Stomach (tissue), 4 donors: ENCODE data around the gene DUT.

ENCODE experiments used
- POLR2A ChIP-seq, 4 donors: fragments of 450-650 bp; IDR thresholded peaks; one replicate each; pipeline ENCODE4 v1.6.1; 2016; ENCODE audit warnings: antibody characterized with exemption in 4 of 4, control low read depth in 2 of 4, mild to moderate bottlenecking in 1 of 4, moderate library complexity in 1 of 4
- TF ChIP-seq, protein P1 (sequence below), 7 experiments: fragments of 450-650 bp in 4 of 7; fragments of 200-600 bp in 3 of 7; sonication (generic) in 3 of 7; IDR thresholded peaks; one replicate each; pipeline ENCODE4 v1.5.1; 2016 to 2019; ENCODE audit warnings: antibody characterized with exemption in 7 of 7, control low read depth in 2 of 7, mild to moderate bottlenecking in 1 of 7

DNA sequence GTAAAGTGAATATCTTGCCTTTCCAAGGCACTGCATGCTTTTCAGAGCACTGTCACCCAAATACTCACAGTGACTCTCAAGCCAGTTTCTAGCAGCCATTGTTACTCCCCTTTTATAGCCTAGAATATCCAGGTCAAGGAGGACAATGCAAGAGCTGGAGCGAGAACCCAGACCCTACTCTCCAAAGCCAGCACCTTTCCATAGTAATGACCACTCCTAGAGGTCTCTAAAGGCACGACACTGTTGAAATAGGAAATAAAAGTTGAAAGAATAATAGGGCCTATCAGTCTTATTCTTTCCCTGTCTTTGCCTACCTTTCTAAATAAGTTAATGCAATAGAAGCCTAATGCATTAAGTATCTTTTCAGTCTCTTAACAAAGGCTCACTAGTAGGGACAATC lies 33.6 kb upstream of the DUT start:
- TF ChIP-seq, protein P1, sequence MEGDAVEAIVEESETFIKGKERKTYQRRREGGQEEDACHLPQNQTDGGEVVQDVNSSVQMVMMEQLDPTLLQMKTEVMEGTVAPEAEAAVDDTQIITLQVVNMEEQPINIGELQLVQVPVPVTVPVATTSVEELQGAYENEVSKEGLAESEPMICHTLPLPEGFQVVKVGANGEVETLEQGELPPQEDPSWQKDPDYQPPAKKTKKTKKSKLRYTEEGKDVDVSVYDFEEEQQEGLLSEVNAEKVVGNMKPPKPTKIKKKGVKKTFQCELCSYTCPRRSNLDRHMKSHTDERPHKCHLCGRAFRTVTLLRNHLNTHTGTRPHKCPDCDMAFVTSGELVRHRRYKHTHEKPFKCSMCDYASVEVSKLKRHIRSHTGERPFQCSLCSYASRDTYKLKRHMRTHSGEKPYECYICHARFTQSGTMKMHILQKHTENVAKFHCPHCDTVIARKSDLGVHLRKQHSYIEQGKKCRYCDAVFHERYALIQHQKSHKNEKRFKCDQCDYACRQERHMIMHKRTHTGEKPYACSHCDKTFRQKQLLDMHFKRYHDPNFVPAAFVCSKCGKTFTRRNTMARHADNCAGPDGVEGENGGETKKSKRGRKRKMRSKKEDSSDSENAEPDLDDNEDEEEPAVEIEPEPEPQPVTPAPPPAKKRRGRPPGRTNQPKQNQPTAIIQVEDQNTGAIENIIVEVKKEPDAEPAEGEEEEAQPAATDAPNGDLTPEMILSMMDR (IDR thresholded peaks at IDR 0.05): no peak
- no peak for TF ChIP-seq POLR2A (IDR thresholded peaks at IDR 0.05)
